DOHH2 (cell line): ENCODE results near the gene ITGAV.

Experiments
- EZH2phosphoT487 ChIP-seq: fragments of 200-600 bp; sonication (generic); IDR thresholded peaks from 2 replicates; pipeline ENCODE4 v1.6.1; 2017; ENCODE audit warnings: borderline replicate concordance, mild to moderate bottlenecking, antibody characterized with exemption, low read length, moderate library complexity, mixed read lengths
- TF ChIP-seq, protein P1 (sequence below): fragments of 200-600 bp; sonication (generic); IDR thresholded peaks from one replicate; pipeline ENCODE4 v1.5.1; 2014; ENCODE audit warnings: antibody characterized with exemption, mild to moderate bottlenecking, low read depth, low read length; ENCODE audit not compliant: poor library complexity, severe bottlenecking

DNA sequence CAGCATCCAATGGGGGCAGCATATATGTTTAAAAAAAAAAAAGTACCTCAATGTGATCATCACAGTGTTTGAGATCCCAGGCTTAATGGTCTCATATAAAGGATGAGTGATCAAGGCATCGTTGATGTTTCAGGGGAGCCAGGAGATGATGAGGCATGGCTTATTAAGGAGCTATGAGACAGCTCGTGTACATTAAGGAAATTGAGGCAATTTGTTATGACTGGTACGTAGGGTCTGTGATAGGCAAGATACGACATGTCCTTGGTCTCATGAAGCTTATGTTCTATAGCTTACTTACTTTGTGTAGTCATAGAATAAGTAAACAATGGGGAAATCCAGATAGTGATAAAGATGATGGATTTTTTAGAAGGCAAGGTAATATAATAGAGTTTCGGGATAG, 54.9 kb downstream of the ITGAV start:
- TF ChIP-seq EZH2phosphoT487: no peak
- TF ChIP-seq, protein P1, sequence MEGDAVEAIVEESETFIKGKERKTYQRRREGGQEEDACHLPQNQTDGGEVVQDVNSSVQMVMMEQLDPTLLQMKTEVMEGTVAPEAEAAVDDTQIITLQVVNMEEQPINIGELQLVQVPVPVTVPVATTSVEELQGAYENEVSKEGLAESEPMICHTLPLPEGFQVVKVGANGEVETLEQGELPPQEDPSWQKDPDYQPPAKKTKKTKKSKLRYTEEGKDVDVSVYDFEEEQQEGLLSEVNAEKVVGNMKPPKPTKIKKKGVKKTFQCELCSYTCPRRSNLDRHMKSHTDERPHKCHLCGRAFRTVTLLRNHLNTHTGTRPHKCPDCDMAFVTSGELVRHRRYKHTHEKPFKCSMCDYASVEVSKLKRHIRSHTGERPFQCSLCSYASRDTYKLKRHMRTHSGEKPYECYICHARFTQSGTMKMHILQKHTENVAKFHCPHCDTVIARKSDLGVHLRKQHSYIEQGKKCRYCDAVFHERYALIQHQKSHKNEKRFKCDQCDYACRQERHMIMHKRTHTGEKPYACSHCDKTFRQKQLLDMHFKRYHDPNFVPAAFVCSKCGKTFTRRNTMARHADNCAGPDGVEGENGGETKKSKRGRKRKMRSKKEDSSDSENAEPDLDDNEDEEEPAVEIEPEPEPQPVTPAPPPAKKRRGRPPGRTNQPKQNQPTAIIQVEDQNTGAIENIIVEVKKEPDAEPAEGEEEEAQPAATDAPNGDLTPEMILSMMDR: no peak
